Myocyte (in vitro differentiated cells): ENCODE measurements around the gene ADGRV1. TPM values are rescaled to one million over a fixed set of nuclear protein-coding genes. Genes with fewer than 3 reads are reported as not detected.
"Not testable (repeated sequence)": the region's sequence is repeated elsewhere in the genome, so short reads cannot be mapped to it uniquely, and the experiment has no call there.

Experiments used
- DNase-seq: peaks from one replicate; pipeline ENCODE4 v3.0.0-alpha.2; 2012; ENCODE audit warnings: low read depth
- total RNA-seq: library from RNA; depleted of rRNA; stranded (reverse); fragments of >200 nt; gene quantifications from 2 replicates; pipeline ENCODE4 v1.2.3, GENCODE V29; 2014

The ADGRV1 gene
- total RNA-seq, 1 donor from 2014 or later, result 3.9 TPM

DNA sequence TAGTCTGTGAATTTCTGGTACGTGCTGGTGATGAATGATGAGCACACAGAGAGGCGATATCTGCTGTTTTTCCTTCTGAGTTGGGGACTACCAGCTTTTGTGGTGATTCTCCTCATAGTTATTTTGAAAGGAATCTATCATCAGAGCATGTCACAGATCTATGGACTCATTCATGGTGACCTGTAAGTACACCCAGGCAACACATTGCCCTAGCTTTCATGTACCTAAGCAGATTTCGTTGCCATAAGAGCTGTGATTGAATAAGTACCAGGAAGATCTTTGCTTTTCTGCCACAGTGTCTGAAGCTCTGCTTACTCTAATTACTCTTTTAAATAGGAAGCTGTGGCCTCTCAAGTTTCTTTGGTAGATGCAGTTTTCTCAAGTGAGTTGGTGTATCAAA, 426.7 kb downstream of the ADGRV1 start:
- DNase-seq, result no peak

DNA sequence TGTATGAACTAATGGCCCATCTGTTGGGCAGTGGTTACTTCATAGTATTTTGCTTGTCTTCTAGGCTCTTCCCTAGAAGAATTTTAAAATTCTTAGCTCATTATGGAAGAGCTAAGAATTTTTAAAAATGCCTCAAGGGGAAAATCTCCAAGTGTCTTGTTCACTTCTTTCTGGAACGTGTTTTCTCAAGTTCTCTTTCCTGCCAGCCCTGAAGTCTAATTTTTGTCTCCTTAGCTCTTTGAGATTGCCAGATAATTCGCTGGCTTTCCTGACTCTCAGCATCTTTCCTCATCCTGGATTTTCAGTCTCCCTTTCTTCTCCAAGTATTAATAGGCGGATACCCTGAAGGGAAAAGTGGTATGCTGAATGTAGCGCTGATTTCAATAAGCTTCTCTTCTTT, 429.1 kb downstream of the ADGRV1 start:
- no peak for DNase-seq

DNA sequence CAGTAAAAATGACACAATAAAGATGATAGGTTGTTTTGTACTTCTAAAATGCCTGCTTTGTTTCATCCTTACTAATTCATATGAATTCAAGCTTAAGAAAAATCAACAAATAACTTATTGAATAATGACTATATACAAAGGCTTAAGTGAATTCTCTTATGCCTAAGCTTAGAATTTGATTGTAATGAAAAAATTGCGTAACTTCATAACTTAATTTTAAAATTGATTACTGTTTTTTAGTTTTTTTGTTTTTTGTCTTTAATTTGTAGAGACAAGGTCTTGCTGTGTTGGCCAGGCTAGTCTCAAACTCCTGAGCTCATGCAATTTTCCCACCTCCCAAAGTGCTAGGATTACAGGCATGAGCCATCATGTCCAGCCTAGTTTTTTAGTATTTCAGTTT, 432.6 kb downstream of the ADGRV1 start:
- no peak for DNase-seq

DNA sequence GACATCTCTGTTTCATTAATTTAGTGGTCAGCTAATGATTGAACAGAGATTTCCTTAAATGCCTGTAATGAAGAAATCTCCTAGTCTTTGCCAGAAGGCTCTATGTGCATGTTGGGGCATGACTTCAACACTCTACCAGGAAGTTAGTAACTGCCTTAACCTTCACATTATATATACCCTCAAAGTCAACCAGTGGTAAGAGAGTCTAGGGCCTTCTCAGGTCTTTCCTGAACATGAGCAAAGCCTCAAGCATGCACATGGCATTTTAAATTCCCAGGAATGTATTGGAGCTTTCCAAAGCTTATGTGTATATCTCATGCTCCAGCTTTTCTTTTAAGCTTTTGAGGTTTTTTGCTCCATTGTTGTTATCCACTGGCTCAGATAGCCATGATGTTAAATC, 436.2 kb downstream of the ADGRV1 start:
- DNase-seq, result no peak

DNA sequence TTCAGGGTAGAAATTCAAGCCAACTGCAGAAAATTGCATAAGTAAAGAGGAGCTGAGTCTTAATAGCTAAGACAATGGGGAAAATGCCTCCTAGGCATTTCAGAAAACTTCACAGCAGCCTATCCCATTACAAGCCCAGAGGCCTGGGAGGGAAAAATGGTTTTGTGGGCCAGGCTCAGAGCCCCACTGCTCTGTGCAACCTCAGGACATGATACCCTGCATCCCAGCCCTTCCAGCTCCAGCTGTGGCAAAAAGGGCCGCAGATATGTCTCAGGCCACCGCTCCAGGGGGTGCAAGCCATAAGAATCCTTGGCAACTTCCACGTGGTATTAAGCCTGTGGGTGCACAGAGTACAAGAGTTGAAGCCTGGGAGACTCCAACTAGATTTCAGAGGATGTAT, 437.5 kb downstream of the ADGRV1 start:
- DNase-seq, result no peak

DNA sequence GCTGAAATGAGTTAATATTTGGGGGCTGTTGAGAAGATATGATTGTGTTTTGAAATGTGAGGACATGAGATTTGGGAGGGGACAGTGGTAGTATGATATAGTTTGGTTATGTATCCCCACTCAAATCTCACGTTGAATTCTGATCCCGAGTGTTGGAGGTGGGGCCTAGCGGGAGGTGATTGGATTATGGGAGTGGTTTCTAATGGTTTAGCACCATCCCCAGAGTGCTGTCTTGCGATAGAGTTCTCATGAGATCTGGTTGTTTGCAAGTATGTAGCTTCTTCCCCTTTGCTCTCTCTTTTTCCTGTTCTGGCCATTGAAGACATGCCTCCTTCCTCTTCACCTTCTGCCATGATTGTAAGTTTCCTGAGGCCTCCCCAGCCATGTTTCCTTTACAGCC, 438.5 kb downstream of the ADGRV1 start:
- DNase-seq, result no peak

DNA sequence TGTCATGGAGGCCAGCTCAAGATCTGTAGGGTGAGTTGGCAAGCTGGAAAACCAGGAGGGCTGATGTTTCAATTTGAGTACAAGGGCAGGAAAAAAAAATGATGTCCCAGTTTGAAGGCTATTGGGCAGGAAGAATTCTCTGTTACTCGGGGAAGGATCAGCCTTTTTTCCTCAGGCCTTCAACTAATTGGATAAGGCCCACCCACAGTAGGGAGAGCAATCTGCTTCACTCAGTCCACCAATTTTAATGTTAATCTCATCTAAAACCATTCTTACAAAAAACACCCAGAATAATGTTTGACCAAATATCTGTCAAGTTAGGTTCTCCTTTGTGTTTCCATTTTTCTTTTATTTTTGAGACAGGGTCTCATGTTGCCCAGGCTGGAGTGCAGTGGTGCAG, 442.1 kb downstream of the ADGRV1 start:
- no peak for DNase-seq

DNA sequence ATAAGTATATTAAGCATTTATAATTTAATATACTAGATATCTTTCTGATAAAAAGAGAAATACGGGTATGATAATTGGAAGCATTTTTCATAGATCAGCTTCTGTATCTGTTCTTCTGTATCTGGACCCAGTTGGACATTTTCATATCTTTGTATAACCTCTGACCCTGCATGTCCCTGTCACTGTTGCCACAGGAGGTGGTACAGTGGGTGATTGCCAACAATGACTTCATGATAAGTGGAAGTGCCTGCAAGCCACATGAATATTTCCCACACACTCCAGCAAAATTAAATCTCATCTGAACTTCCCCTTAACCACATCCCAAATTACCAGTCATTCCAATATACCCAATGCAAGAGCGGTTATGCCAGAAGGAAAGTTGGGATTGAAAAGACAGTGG, 448.1 kb downstream of the ADGRV1 start:
- DNase-seq, result peak; percentile 72

DNA sequence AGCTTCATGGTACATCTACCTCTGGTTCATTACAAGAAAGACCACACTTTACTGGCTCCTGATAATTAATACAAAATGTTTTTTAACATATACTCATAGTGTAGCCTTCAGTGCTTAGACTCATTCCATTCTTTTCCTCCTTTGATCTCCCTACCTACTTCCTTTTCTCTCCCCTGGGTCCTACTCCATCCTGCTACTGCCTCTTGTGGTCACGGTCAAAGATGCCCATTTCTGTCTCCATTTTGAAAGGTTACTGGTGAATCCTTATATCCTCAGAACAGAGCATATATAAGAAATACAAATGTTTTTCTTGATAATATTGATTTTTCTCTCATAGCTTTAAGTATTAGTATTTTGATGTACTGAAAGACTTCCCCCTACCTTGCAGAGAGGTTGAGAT, 448.7 kb downstream of the ADGRV1 start:
- no peak for DNase-seq

DNA sequence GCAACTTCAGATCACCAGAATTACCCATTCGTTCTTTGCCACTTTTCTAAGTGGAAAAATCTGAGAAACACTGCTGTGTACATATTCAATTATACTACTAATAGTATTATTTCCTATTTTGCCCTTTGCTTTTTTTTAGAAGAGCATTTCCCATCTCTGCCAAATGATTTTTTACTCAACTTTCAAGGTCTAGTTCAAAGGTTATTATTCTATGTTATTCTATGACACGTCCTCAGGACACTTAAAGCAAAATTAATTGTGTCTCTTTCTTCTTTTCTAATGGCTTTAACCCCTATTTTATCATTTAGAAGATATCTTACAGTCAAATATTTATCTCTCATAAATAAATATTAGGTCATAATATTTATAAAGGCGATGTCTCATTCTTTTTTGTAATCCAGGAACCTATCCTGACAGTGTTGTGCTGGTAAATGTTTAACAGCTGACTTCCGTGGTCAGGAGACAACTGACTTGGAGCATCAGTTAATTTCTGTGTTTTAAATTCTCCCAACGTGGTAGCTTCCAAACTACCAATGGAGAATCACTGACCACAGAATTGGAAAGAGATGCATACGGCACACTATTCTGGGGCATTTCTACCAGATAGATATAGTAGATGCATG, 449.3 kb downstream of the ADGRV1 start:
- DNase-seq, result peak; percentile 83

DNA sequence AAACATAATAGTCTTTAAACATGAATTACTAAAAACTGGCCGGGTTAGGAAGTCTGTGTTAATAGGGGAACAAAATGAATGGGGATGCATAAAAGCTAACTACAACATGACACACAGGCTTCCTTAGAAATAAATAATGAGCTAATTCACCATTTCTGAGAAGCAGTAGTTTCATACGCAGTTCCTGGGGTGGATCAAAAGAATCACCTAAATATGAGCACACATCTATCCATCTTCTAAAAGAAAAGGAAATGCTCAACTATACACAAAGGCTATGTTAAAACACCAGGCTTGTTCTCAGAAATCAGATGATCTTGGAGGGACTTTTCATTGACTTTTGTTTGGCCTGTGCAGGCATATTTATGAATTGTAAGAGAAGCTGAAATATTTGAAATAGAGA, 451.5 kb downstream of the ADGRV1 start:
- no peak for DNase-seq

DNA sequence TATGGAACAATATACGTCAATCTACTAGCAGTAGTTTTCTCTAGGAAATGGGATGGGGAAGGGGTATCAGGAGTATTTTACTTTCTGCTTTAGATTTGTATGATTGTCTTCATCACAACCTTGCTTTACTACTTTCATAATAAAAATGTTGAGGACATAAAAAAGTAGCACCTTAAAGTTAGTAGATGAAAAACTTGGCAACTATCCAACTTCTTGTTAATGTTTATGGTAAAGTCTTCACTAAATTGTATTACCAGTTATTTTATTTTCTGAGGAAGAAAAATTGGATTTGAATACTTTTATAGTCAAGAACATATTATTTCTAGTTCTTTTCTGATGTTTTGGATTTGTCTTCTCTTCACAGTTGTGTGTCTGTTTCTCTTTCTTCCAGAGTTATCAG, 452.4 kb downstream of the ADGRV1 start:
- DNase-seq, result no peak

DNA sequence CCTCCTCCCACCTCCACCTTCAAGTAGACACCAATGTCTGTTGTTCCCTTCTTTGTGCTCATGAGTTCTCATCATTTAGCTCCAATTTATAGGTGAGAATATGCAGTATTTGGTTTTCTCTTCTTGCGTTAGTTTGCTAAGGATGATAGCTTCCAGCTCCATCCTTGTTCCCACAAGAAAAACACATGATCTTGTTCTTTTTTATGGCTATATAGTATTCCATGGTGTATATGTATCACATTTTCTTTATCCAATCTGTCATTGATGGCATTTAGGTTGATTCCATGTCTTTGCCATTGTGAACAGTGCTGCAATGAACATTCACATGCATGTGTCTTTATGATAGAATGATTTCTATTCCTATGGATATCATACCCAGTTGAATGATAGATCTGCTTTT, 454.3 kb downstream of the ADGRV1 start:
- DNase-seq, result not testable (repeated sequence)

DNA sequence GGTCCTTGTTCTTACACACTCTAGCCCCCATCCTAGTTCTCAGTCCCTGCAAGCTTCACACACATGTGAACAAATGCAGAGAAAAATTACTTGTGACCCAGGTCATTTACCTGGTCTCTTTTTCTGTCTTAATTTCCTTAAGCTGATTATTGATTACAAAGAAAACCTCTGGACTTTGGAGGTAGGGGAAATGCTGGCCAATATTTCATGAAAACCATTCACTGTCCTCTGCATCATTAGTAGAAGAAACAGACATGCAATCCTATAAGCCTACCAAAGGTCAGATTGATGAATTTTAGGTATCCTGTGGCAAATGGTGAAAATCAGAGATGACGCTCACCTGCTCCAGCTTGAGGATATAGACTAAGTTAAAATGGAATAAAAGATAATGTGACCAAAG, 457.7 kb downstream of the ADGRV1 start:
- DNase-seq, result no peak

DNA sequence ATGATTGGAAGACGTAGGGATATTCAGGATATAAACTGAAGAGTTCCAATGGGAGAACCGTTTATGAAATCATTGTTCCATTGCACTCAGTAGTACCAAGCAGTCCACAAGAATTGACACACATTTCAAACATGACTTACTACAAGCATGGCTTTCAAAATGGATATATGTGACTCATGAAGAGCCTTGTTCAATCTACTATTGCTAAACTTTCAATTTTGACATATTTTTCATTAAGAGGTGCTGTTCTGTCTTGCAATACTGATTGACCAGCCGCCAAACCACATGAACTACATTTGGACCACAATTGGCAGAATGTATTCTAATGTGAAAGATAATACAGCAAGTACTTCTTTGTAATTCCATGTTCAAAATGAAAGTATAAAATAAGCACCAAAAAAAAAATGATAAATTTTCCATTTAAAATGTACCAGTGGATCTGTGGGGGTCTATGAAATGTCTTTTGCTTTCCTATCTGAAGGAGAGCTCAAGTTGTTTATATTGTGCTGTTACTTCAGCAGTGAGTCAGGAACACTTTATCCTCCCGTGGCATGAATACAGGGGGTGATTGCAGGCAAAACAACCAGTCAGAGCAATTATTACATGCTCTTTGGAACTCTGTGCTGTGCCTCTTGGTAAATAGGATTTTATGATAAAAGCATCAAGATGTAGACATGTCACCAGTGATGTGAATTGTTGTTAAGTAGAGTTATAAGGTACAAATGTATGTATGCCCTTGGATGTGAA, 458.5 kb downstream of the ADGRV1 start:
- peak; percentile 27 for DNase-seq

DNA sequence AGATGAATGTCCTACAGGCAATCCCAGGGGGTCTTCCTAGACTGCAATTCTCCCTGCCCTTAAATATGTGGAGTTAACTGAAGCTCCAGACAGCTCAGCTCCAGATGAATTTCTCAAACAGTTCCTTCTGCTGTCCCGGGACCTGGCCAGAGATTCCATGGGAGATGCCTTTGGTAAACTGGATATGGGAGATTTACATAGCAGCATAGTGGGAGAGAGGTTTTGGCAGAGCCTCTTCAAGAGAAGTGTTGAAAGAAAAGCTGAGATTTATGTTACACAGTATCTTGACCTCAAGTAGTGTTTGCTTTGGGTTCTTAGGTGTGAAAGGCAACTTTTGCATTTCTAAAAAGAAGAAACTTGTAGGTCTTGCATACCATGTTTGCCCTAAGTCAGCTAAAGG, 459.6 kb downstream of the ADGRV1 start:
- peak; percentile 20 for DNase-seq

DNA sequence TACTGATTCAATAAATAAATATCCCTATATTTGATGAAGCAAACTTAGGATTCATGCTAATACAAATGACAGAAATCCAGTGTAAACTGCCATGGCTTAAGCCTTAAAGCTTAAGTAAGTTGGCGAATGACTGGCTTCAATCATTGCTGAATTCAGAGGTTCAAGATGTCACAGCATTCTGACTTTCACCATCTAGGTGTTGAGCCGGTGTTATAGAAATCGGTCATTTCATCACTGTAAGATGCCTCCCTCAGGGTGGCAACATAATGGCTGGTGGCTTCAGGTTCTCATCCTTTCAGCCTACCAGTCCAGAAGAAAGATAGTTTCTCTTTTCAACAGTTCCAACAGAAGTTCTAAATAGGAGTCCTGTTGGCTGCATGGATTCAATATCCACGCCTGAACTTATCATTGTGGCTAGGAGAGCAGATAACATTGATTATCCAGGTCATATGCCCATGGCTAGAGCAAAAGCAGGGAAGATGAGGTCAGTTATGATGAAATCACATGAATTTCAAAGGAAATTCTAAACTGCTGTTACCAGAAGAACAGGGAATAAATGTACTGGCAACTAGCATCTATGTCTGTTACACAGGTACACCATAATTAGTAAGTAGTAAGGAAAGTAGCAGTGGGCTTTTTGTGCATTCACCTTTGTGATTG, 460.2 kb downstream of the ADGRV1 start:
- no peak for DNase-seq

DNA sequence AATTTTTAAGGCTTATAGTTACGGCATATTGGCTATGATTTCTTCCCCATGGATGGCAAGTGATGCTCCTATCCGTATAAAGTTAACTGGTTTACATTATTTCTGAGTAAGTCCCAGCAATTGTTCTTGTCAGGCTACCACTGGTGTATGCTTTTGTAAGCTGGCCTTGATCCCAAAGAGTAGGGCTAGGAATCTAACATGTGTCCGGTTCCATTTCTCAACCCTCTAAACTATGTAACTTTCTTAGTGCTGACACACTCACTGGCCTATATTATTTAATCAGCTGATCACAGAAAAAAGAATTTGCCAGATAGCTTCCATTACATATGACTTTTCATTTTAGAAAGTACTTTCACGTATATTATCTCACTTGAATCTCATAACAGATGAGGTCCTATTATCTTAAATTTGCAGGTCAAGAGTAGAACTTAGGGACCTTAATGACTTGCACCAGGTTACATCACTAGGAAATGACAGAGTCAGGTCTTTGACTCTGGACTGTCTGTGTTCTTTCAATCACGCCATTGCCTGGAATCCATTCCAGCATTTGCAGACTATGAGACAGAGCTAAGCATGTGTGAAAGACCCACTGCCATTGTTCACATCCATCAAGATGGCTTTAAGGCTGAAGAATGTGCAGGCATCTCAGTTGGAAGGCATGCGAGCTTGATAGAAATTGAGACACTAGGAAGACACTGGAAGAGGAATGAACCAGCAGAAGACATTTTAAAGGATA, 461.6 kb downstream of the ADGRV1 start:
- peak; percentile 22 for DNase-seq

DNA sequence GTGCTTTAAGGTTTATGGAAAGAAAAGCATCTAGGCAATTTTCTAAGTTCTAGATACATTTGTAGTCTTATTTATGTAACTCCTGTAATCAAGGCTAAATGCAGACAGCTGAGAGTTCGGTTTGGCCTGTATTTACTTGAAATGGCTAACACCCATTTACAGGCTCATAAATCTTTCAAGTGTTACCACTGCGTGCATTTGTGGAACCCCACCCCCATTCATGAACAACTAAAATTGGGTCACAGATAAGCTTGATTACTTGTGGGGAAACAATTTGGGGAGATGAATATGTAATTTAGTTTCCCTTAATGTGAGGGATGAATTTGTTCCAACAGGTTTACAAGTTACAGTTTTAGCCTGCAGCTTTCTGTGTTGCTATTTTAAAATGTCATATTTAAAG, 463.9 kb downstream of the ADGRV1 start:
- DNase-seq, result peak; percentile 11

DNA sequence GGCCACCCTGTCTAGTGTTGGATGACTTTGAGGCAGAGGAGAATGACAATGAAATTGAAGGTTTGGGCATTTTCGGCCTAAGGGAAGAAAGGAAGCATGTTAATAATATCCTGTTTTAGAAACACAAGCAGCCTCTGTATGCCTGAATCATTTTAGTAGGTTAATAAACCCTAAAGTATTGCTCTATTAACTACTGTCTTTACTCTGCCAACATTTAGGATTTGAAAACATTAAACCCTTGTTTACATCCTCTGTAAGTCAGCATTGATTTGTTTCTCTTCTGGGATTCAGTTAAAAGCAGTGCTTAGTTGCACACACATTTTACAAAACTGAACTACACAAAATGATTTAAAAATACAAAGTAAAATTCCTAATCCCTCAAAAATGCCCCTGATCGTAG, 465.6 kb downstream of the ADGRV1 start:
- no peak for DNase-seq

DNA sequence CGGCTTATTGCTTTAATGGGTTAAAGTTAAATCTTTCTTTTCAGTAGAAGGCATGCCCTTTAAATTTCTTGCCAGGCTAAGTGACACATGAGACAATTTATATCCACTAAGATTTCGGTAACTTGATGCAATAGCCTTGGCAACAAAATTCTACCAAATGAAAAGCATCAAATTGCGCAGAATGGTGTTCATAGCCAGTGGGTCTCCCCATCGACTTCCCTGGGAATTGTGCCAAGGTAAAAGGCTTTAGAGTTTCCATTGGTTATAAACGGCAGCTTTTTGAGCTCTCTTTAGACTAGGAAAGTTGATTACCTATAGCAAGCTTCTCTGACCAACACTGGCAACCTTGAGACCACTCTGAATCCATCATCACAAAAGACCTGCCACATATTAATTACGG, 466.1 kb downstream of the ADGRV1 start:
- DNase-seq, result no peak

DNA sequence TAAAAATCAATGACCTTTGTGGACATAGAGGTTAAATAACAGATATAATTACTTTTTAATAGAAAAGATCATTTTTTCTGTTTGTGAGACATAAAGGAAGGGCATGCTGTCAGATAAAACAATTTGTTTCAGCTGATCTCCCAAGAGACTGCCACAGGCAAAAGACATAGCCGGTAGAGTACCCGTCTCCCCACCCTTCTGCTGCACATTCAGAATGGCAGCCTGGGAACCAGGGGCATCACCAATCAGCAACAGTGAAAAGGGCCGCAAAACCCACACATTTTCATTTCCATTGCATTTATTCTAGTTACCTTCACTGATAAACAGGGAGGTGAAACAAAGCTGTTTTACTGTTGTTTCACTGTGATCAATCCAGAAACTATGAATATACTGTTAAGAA, 466.9 kb downstream of the ADGRV1 start:
- no peak for DNase-seq
